Naive thymus-derived CD4-positive, alpha-beta T cell (primary cell): ENCODE measurements around the gene PML. TPM values are rescaled to one million over a fixed set of nuclear protein-coding genes. Genes with fewer than 3 reads are reported as not detected.
A peak's percentile ranks its signal among the peaks of the same experiment; 100 is the strongest.

Source experiments
- ATAC-seq: fragments of 150-1000 bp; cut with Tn5 transposase; 2 replicates; pipeline ENCODE4 v1.10.0; 2021; ENCODE audit warnings: mild to moderate bottlenecking, moderate library complexity
- CTCF ChIA-PET: fragments of 350-600 bp; sonication (Branson Sonifier 250); formaldehyde crosslinking; loops from one replicate; lab custom pipeline; 2021; ENCODE audit warnings: antibody characterized with exemption; lab: Charles Lee
- POLR2A ChIA-PET: fragments of 350-600 bp; sonication (Branson Sonifier 250); formaldehyde crosslinking; loops from one replicate; lab custom pipeline; 2021; ENCODE audit warnings: antibody characterized with exemption, inconsistent platforms; lab: Charles Lee
- DNase-seq, 9 donors: peaks; one replicate each; pipeline versions ENCODE4 v3.0.0 to v3.0.0-alpha.2; 2020 to 2022; ENCODE audit warnings: mixed read lengths in 1 of 9
- H3K27ac ChIP-seq: one replicate; pipeline ENCODE4 v1.7.0; 2013; ENCODE audit warnings: mild to moderate bottlenecking, low read depth, low read length, moderate library complexity
- H3K27me3 ChIP-seq, 2 donors: one replicate each; pipeline ENCODE4 v1.7.0; 2013; ENCODE audit warnings: low read length in 2 of 2, mild to moderate bottlenecking in 2 of 2, moderate library complexity in 2 of 2; ENCODE audit not compliant: control insufficient read depth in 2 of 2, insufficient read depth in 2 of 2
- H3K36me3 ChIP-seq, 3 experiments: 1 replicate in 2 of 3; 2 replicates in 1 of 3; pipeline ENCODE4 v1.7.0; 2013; ENCODE audit warnings: low read length in 3 of 3, mild to moderate bottlenecking in 3 of 3, moderate library complexity in 1 of 3; ENCODE audit not compliant: insufficient read depth in 3 of 3, control insufficient read depth in 2 of 3
- H3K4me1 ChIP-seq, 2 donors: one replicate each; pipeline ENCODE4 v1.7.0; 2013; ENCODE audit warnings: low read length in 2 of 2, mild to moderate bottlenecking in 2 of 2, moderate library complexity in 1 of 2; ENCODE audit not compliant: control insufficient read depth in 2 of 2, insufficient read depth in 2 of 2
- H3K4me3 ChIP-seq: 2 replicates; pipeline ENCODE4 v1.7.0; 2013; ENCODE audit warnings: mild to moderate bottlenecking, low read length
- H3K9me3 ChIP-seq, 3 experiments: 1 replicate in 2 of 3; 2 replicates in 1 of 3; pipeline ENCODE4 v1.7.0; 2013; ENCODE audit warnings: low read length in 3 of 3; ENCODE audit not compliant: control insufficient read depth in 2 of 3
- H3K27ac Mint-ChIP-seq, 9 donors: one replicate each; pipeline ENCODE4 v1.8.0; 2020 to 2022; ENCODE audit warnings: mixed read lengths in 9 of 9, mild to moderate bottlenecking in 8 of 9, moderate library complexity in 5 of 9, inconsistent platforms in 2 of 9
- H3K27me3 Mint-ChIP-seq, 5 donors: one replicate each; pipeline ENCODE4 v1.8.0; 2021 to 2022; ENCODE audit warnings: mixed read lengths in 5 of 5, mild to moderate bottlenecking in 1 of 5
- H3K36me3 Mint-ChIP-seq, 5 donors: one replicate each; pipeline ENCODE4 v1.8.0; 2020 to 2022; ENCODE audit warnings: mixed read lengths in 5 of 5, mild to moderate bottlenecking in 3 of 5, inconsistent platforms in 1 of 5
- H3K4me1 Mint-ChIP-seq, 7 donors: one replicate each; pipeline ENCODE4 v1.8.0; 2020 to 2022; ENCODE audit warnings: mixed read lengths in 7 of 7, mild to moderate bottlenecking in 3 of 7, inconsistent platforms in 1 of 7
- H3K4me3 Mint-ChIP-seq, 10 donors: one replicate each; pipeline ENCODE4 v1.8.0; 2020 to 2022; ENCODE audit warnings: mild to moderate bottlenecking in 10 of 10, mixed read lengths in 10 of 10, moderate library complexity in 6 of 10, inconsistent platforms in 2 of 10
- H3K9me3 Mint-ChIP-seq, 11 donors: one replicate each; pipeline ENCODE4 v1.8.0; 2020 to 2022; ENCODE audit warnings: mixed read lengths in 11 of 11, mild to moderate bottlenecking in 4 of 11, inconsistent platforms in 1 of 11, moderate library complexity in 1 of 11
- intact Hi-C, 2 donors: fragments of 100-400 bp; cut with micrococcal nuclease; formaldehyde crosslinking; loops; one replicate each; pipeline ENCODE4 v1.15.1; 2023
- polyA plus RNA-seq, 2 donors: library from polyadenylated mRNA; unstranded; fragments of 300-500 nt; fragmentation: Illumina TruSeq; gene quantifications; one replicate each; pipeline ENCODE4 v1.2.3, GENCODE V29; 2021
- total RNA-seq, 6 experiments: library from RNA in 5 of 6; stranded (reverse) in 5 of 6; gene quantifications; 1 replicate in 5 of 6; 2 replicates in 1 of 6; pipeline ENCODE4 v1.2.3 and lab custom pipeline; 2021 to 2026

The PML gene
- total and polyA plus RNA-seq, 7 experiments from 2014 or later, result 18.1 to 113 (median 51.7) TPM

- Mint-ChIP-seq H3K4me3 (peak overlapping the region; percentile 82 to 100 (median 98)), H3K36me3 (peaks cover 0 to 30% (median 8%) of the 10 kb centered on the region in 5 donors), H3K27ac (peak overlapping the region; percentile 67 to 99 (median 99)), H3K9me3 (no peaks in the 10 kb centered on the region), H3K27me3 (no peaks in the 10 kb centered on the region), H3K4me1 (peaks cover 43 to 92% (median 79%) of the 10 kb centered on the region in 7 donors)
- CTCF ChIA-PET, result interaction anchor here (1.0 kb wide), 2 partner anchors 10 to 46 kb away, joined by 3 read pairs; no protein-coding TSS in a partner anchor
- H3K27me3 ChIP-seq, result no peaks in the 10 kb centered on the region
- peaks cover 40 to 41% of the 10 kb centered on the region in 2 donors for H3K4me1 ChIP-seq
- H3K36me3 ChIP-seq, result peaks cover 0 to 19% (median 4%) of the 10 kb centered on the region in 3 experiments
- peak in 5 of 9 donors; percentile 25 to 61 (median 32) for DNase-seq
- H3K27ac ChIP-seq, result peak overlapping the region; percentile 90
- POLR2A ChIA-PET, result interaction anchor here (1.1 to 1.2 kb wide), 2 partner anchors 10 to 36 kb away, joined by 4 to 20 read pairs; no protein-coding TSS in a partner anchor
- intact Hi-C loops, result loop anchor here (1.0 to 10.0 kb wide), 3 partner anchors 10 to 788 kb away; partner anchors contain the start of genes NPTN (in 2 of the 2) and CSK (in 1 of the 2)
- no peaks in the 10 kb centered on the region for H3K9me3 ChIP-seq
- ATAC-seq, result no peak
- peak overlapping the region; percentile 68 for H3K4me3 ChIP-seq
These were observed 2.4 kb downstream of the PML start for GRCh38 chr15:73996939-73997338.

DNA sequence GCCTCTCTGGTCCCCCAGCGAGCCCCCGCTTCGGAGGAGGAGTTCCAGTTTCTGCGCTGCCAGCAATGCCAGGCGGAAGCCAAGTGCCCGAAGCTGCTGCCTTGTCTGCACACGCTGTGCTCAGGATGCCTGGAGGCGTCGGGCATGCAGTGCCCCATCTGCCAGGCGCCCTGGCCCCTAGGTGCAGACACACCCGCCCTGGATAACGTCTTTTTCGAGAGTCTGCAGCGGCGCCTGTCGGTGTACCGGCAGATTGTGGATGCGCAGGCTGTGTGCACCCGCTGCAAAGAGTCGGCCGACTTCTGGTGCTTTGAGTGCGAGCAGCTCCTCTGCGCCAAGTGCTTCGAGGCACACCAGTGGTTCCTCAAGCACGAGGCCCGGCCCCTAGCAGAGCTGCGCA lies 3.5 kb downstream of the PML start:
- ChIA-PET CTCF (no interaction called here), POLR2A (interaction anchor here (0.6 kb wide), 1 partner anchor 1325 kb away, joined by 7 read pairs; no protein-coding TSS in a partner anchor)
- Mint-ChIP-seq H3K27ac (peak overlapping the region in 5 of 9 donors; percentile 9 to 99 (median 67)), H3K9me3 (no peaks in the 10 kb centered on the region), H3K4me3 (peak overlapping the region in 6 of 10 donors; percentile 3 to 100 (median 90)), H3K36me3 (peaks cover 0 to 36% (median 8%) of the 10 kb centered on the region in 5 donors), H3K27me3 (no peaks in the 10 kb centered on the region), H3K4me1 (peaks cover 37 to 85% (median 71%) of the 10 kb centered on the region in 7 donors)
- no peak for ATAC-seq
- DNase-seq, result no peak
- intact Hi-C loops, result loop anchor here (10.0 kb wide), 2 partner anchors 363 to 787 kb away; partner anchors contain the start of genes NPTN (in 2 of the 2) and CSK (in 1 of the 2)
- Histone ChIP-seq H3K36me3 (peaks cover 0 to 23% (median 7%) of the 10 kb centered on the region in 3 experiments), H3K9me3 (no peaks in the 10 kb centered on the region), H3K4me1 (peaks cover 32 to 34% of the 10 kb centered on the region in 2 donors), H3K4me3 (no peak overlapping the region), H3K27ac (peak overlapping the region; percentile 90), H3K27me3 (no peaks in the 10 kb centered on the region)

- Histone ChIP-seq H3K36me3 (peaks cover 0 to 22% (median 3%) of the 10 kb centered on the region in 3 experiments), H3K9me3 (no peaks in the 10 kb centered on the region), H3K27me3 (no peaks in the 10 kb centered on the region), H3K27ac (peak overlapping the region; percentile 56), H3K4me3 (no peak overlapping the region), H3K4me1 (peaks cover 11 to 35% of the 10 kb centered on the region in 2 donors)
- Mint-ChIP-seq H3K4me1 (peaks cover 37 to 76% (median 71%) of the 10 kb centered on the region in 7 donors), H3K27me3 (no peaks in the 10 kb centered on the region), H3K9me3 (peaks cover 0 to 5% (median 0%) of the 10 kb centered on the region in 11 donors), H3K27ac (peak overlapping the region; percentile 82 to 97 (median 88)), H3K36me3 (peaks cover 11 to 60% (median 44%) of the 10 kb centered on the region in 5 donors), H3K4me3 (peak overlapping the region; percentile 39 to 88 (median 72))
- intact Hi-C loops, result loop anchor here (1.0 to 5.0 kb wide), 2 partner anchors 11 to 35 kb away; no protein-coding TSS in a partner anchor
- POLR2A ChIA-PET, result interaction anchor here (0.6 to 7.2 kb wide), 4 partner anchors 11 to 39 kb away, joined by 3 to 62 read pairs (median 13); partner anchors contain the start of genes PML and STOML1
- CTCF ChIA-PET, result interaction anchor here (0.6 to 2.3 kb wide), 8 partner anchors 11 to 1459 kb away, joined by 3 to 10 read pairs (median 3); partner anchors contain the start of gene PML
- DNase-seq (peak in 1 of 9 donors; percentile 27), ATAC-seq (no peak)
These were observed 12.5 kb downstream of the PML start for GRCh38 chr15:74006774-74007639.

DNA sequence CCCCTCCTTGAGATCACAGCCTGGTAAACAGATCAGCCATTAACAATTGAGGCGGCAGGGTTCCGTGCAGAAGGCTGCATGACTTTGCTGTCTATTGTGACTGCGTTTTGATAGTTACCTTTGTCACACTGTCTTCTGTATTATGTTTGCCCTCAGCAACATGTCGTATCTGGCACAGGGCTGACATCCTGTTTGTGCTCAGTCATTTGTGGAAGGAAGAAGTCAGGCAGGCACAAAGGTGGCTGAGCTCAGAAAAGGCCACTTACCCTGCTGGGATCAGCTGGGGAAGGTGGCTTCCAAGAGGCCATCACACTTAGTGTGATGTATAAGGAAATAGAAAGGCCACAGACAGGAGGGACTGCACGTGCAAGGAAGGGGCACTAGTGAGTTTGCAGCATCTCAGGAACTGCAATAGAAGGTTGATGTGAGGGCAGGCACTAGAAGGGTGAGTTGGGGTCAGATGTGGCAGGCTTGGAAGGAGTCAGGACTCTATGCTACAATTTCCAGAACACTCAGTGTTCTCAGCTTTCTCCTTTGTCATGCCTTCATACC lies 13.4 kb downstream of the PML start:
- intact Hi-C loops, result loop anchor here (1.0 to 5.0 kb wide), 2 partner anchors 12 to 36 kb away; no protein-coding TSS in a partner anchor
- H3K9me3 ChIP-seq, result no peaks in the 10 kb centered on the region
- POLR2A ChIA-PET, result interaction anchor here (0.6 to 7.2 kb wide), 5 partner anchors 12 to 59 kb away, joined by 3 to 62 read pairs (median 6); partner anchors contain the start of genes PML and STOML1
- H3K27me3 Mint-ChIP-seq, result no peaks in the 10 kb centered on the region
- CTCF ChIA-PET, result interaction anchor here (0.8 to 1.7 kb wide), 3 partner anchors 35 to 1459 kb away, joined by 3 to 7 read pairs (median 4); no protein-coding TSS in a partner anchor
- H3K4me3 Mint-ChIP-seq, result peak overlapping the region; percentile 58 to 88 (median 72)
- peaks cover 0 to 17% (median under 1%) of the 10 kb centered on the region in 3 experiments for H3K36me3 ChIP-seq
- H3K27ac ChIP-seq, result peak overlapping the region; percentile 56
- peak overlapping the region; percentile 82 to 97 (median 88) for H3K27ac Mint-ChIP-seq
- H3K4me1 ChIP-seq, result peaks cover 11 to 35% of the 10 kb centered on the region in 2 donors
- peaks cover 37 to 78% (median 73%) of the 10 kb centered on the region in 7 donors for H3K4me1 Mint-ChIP-seq
- DNase-seq, result peak in 6 of 9 donors; percentile 24 to 54 (median 44)
- H3K4me3 ChIP-seq, result no peak overlapping the region
- H3K9me3 Mint-ChIP-seq, result peaks cover 0 to 5% (median 0%) of the 10 kb centered on the region in 11 donors
- H3K27me3 ChIP-seq, result no peaks in the 10 kb centered on the region
- H3K36me3 Mint-ChIP-seq, result peaks cover 11 to 62% (median 48%) of the 10 kb centered on the region in 5 donors
- peak; percentile 67 for ATAC-seq

- no peak overlapping the region for H3K27ac ChIP-seq
- H3K4me3 Mint-ChIP-seq, result peak overlapping the region in 5 of 10 donors; percentile 8 to 40 (median 16)
- peaks cover 0 to 13% (median 0%) of the 10 kb centered on the region in 3 experiments for H3K36me3 ChIP-seq
- H3K9me3 Mint-ChIP-seq, result no peaks in the 10 kb centered on the region
- H3K4me1 ChIP-seq, result peaks cover 11 to 35% of the 10 kb centered on the region in 2 donors
- POLR2A ChIA-PET, result interaction anchor here (7.2 kb wide), 1 partner anchor 15 kb away, joined by 62 read pairs; the partner anchor contains the start of genes PML and STOML1
- CTCF ChIA-PET, result interaction anchor here (0.9 kb wide), 1 partner anchor 33 kb away, joined by 3 read pairs; no protein-coding TSS in a partner anchor
- H3K4me1 Mint-ChIP-seq, result peaks cover 32 to 76% (median 69%) of the 10 kb centered on the region in 7 donors
- H3K27ac Mint-ChIP-seq, result peak overlapping the region in 8 of 9 donors; percentile 24 to 97 (median 81)
- no peaks in the 10 kb centered on the region for H3K27me3 Mint-ChIP-seq
- intact Hi-C loops, result loop anchor here (5.0 kb wide), 1 partner anchor 37 kb away; no protein-coding TSS in a partner anchor
- no peaks in the 10 kb centered on the region for H3K27me3 ChIP-seq
- H3K36me3 Mint-ChIP-seq, result peaks cover 5 to 56% (median 44%) of the 10 kb centered on the region in 5 donors
- ATAC-seq, result no peak
- H3K4me3 ChIP-seq, result no peak overlapping the region
- H3K9me3 ChIP-seq, result no peaks in the 10 kb centered on the region
- no peak for DNase-seq
These were observed 14.4 kb downstream of the PML start for GRCh38 chr15:74008901-74009300.
